Breast epithelium (tissue), 4 donors: ENCODE data around the gene CBFA2T2. TPM values are rescaled to one million over a fixed set of nuclear protein-coding genes. Genes with fewer than 3 reads are reported as not detected.

Experiments used
- DNase-seq, 2 donors: peaks; one replicate each; pipeline ENCODE4 v3.0.0-alpha.2; 2019; ENCODE audit warnings: low spot score in 2 of 2
- H3K27ac ChIP-seq, 2 donors: fragments of 200-600 bp; sonication (generic) in 1 of 2; one replicate each; pipeline ENCODE4 v1.5.1; 2016 to 2019; ENCODE audit warnings: mild to moderate bottlenecking in 1 of 2
- H3K27me3 ChIP-seq, 2 donors: fragments of 200-600 bp; sonication (generic) in 1 of 2; one replicate each; pipeline versions ENCODE4 v1.5.1 to v1.6.0; 2017 to 2019; ENCODE audit warnings: control low read depth in 1 of 2, mild to moderate bottlenecking in 1 of 2
- H3K36me3 ChIP-seq: fragments of 200-600 bp; one replicate; pipeline ENCODE4 v1.5.1; 2019
- H3K4me1 ChIP-seq, 2 donors: fragments of 200-600 bp; sonication (generic); one replicate each; pipeline ENCODE4 v1.5.1; 2016 to 2019; ENCODE audit warnings: control low read depth in 1 of 2
- H3K4me3 ChIP-seq, 3 donors: fragments of 200-600 bp; sonication (generic); 1 replicate in 2 of 3; 2 replicates in 1 of 3; pipeline ENCODE4 v1.5.1; 2016 to 2019; ENCODE audit warnings: mild to moderate bottlenecking in 3 of 3, moderate library complexity in 2 of 3
- H3K9me3 ChIP-seq, 2 donors: fragments of 200-600 bp; sonication (generic) in 1 of 2; one replicate each; pipeline ENCODE4 v1.5.1; 2016 to 2019; ENCODE audit warnings: control low read depth in 1 of 2
- CTCF ChIP-seq, 3 donors: fragments of 450-650 bp; IDR thresholded peaks; one replicate each; pipeline ENCODE4 v1.5.1; 2016 to 2017; ENCODE audit warnings: antibody characterized with exemption in 3 of 3, mild to moderate bottlenecking in 3 of 3, moderate library complexity in 3 of 3
- POLR2A ChIP-seq: fragments of 450-650 bp; IDR thresholded peaks from one replicate; pipeline ENCODE4 v1.6.1; 2016; ENCODE audit warnings: antibody characterized with exemption, mild to moderate bottlenecking, moderate library complexity
- POLR2AphosphoS5 ChIP-seq, 3 donors: sonication (generic); formaldehyde crosslinking; IDR thresholded peaks; one replicate each; pipeline ENCODE4 v1.6.1; 2017; ENCODE audit warnings: antibody characterized with exemption in 3 of 3
- intact Hi-C: fragments of 100-400 bp; cut with DNase I; formaldehyde crosslinking; loops from one replicate; pipeline ENCODE4 v1.15.1; 2023; ENCODE audit warnings: low total_unique reads
- total RNA-seq, 3 donors: library from RNA; depleted of rRNA; stranded (reverse); fragments of >200 nt; gene quantifications; one replicate each; pipeline ENCODE4 v1.1.0, GENCODE V29; 2016

The CBFA2T2 gene
- total RNA-seq, 3 donors from 2014 or later, result 10.9 to 20.9 (median 17.0) TPM

- no peaks in the 10 kb centered on the region for H3K9me3 ChIP-seq
- no peak overlapping the region for H3K4me3 ChIP-seq
- no peaks in the 10 kb centered on the region for H3K4me1 ChIP-seq
- TF ChIP-seq POLR2AphosphoS5 (IDR thresholded peaks at IDR 0.05) (no peak), CTCF (IDR thresholded peaks at IDR 0.05) (no peak), POLR2A (no peak)
- no peak overlapping the region for H3K27ac ChIP-seq
- no peak for DNase-seq
- H3K36me3 ChIP-seq, result no peaks in the 10 kb centered on the region
- intact Hi-C loops, result no loop called here
- H3K27me3 ChIP-seq, result no peaks in the 10 kb centered on the region
These were observed 47.7 kb downstream of the CBFA2T2 start for GRCh38 chr20:33537608-33538007.

- no peak overlapping the region for H3K27ac ChIP-seq
- no peak for DNase-seq
- H3K4me3 ChIP-seq, result no peak overlapping the region
- H3K27me3 ChIP-seq, result no peaks in the 10 kb centered on the region
- H3K9me3 ChIP-seq, result no peaks in the 10 kb centered on the region
- intact Hi-C loops, result no loop called here
- no peaks in the 10 kb centered on the region for H3K4me1 ChIP-seq
- TF ChIP-seq POLR2A (no peak), POLR2AphosphoS5 (IDR thresholded peaks at IDR 0.05) (no peak), CTCF (IDR thresholded peaks at IDR 0.05) (no peak)
- no peaks in the 10 kb centered on the region for H3K36me3 ChIP-seq
These were observed 49.2 kb downstream of the CBFA2T2 start for GRCh38 chr20:33539129-33539528.

- Histone ChIP-seq H3K9me3 (no peaks in the 10 kb centered on the region), H3K27me3 (no peaks in the 10 kb centered on the region), H3K36me3 (no peaks in the 10 kb centered on the region), H3K4me3 (no peak overlapping the region), H3K4me1 (no peaks in the 10 kb centered on the region), H3K27ac (no peak overlapping the region)
- no peak for DNase-seq
- intact Hi-C loops, result no loop called here
- TF ChIP-seq POLR2A, result no peak
- no peak for TF ChIP-seq CTCF (IDR thresholded peaks at IDR 0.05)
- no peak for TF ChIP-seq POLR2AphosphoS5 (IDR thresholded peaks at IDR 0.05)
These were observed 50.5 kb downstream of the CBFA2T2 start for GRCh38 chr20:33540427-33540826.

- intact Hi-C loops, result no loop called here
- DNase-seq, result no peak
- no peaks in the 10 kb centered on the region for H3K9me3 ChIP-seq
- no peaks in the 10 kb centered on the region for H3K27me3 ChIP-seq
- no peak overlapping the region for H3K27ac ChIP-seq
- TF ChIP-seq POLR2AphosphoS5 (IDR thresholded peaks at IDR 0.05), result no peak
- H3K36me3 ChIP-seq, result no peaks in the 10 kb centered on the region
- H3K4me3 ChIP-seq, result no peak overlapping the region
- no peaks in the 10 kb centered on the region for H3K4me1 ChIP-seq
These were observed 51.2 kb downstream of the CBFA2T2 start for GRCh38 chr20:33541074-33541473.

GRCh38 chr20:33541797-33542196, 51.9 kb downstream of the CBFA2T2 start:
- H3K27me3 ChIP-seq, result no peaks in the 10 kb centered on the region
- intact Hi-C loops, result no loop called here
- DNase-seq, result no peak
- no peak overlapping the region for H3K4me3 ChIP-seq
- H3K36me3 ChIP-seq, result no peaks in the 10 kb centered on the region
- no peaks in the 10 kb centered on the region for H3K4me1 ChIP-seq
- H3K27ac ChIP-seq, result no peak overlapping the region
- TF ChIP-seq POLR2AphosphoS5 (IDR thresholded peaks at IDR 0.05), result no peak
- TF ChIP-seq POLR2A, result no peak
- TF ChIP-seq CTCF (IDR thresholded peaks at IDR 0.05), result no peak
- no peaks in the 10 kb centered on the region for H3K9me3 ChIP-seq

GRCh38 chr20:33545763-33546162, 55.9 kb downstream of the CBFA2T2 start:
- no peak overlapping the region for H3K4me3 ChIP-seq
- no peak overlapping the region for H3K27ac ChIP-seq
- no peaks in the 10 kb centered on the region for H3K36me3 ChIP-seq
- TF ChIP-seq POLR2A (no peak), CTCF (IDR thresholded peaks at IDR 0.05) (no peak), POLR2AphosphoS5 (IDR thresholded peaks at IDR 0.05) (no peak)
- H3K27me3 ChIP-seq, result no peaks in the 10 kb centered on the region
- H3K4me1 ChIP-seq, result no peaks in the 10 kb centered on the region
- H3K9me3 ChIP-seq, result no peaks in the 10 kb centered on the region
- no peak for DNase-seq
- intact Hi-C loops, result no loop called here
